ENCODE data around the gene MUC22.

DNA sequence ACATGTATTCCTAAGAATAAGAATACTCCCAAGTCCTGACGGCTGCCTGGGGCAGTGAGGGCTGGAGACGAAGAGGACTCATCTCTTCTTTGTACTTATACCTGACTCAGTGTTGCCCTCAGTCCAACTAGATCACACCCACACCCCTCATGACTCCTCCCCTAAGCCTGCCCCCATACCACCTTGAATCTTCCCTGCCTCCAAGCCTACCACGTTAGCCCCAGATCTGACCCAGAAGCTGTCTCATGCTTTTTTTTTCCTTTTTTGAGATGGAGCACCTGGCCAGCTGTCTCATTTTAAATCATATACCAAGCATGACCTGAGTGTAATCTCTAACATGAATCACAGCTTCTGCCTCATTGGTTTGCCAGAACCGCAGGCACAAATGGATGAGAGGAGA, 45.2 kb downstream of the MUC22 start:
- TF ChIP-seq, protein P1, sequence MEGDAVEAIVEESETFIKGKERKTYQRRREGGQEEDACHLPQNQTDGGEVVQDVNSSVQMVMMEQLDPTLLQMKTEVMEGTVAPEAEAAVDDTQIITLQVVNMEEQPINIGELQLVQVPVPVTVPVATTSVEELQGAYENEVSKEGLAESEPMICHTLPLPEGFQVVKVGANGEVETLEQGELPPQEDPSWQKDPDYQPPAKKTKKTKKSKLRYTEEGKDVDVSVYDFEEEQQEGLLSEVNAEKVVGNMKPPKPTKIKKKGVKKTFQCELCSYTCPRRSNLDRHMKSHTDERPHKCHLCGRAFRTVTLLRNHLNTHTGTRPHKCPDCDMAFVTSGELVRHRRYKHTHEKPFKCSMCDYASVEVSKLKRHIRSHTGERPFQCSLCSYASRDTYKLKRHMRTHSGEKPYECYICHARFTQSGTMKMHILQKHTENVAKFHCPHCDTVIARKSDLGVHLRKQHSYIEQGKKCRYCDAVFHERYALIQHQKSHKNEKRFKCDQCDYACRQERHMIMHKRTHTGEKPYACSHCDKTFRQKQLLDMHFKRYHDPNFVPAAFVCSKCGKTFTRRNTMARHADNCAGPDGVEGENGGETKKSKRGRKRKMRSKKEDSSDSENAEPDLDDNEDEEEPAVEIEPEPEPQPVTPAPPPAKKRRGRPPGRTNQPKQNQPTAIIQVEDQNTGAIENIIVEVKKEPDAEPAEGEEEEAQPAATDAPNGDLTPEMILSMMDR (conservative IDR thresholded peaks at IDR 0.05; ENCODE audit: low read depth, low read length): no peak
- TF ChIP-seq EZH2 (IDR thresholded peaks at IDR 0.05; ENCODE audit: low read length, unreplicated experiment) (no peak), EZH2phosphoT487 (IDR thresholded peaks at IDR 0.05; ENCODE audit: borderline replicate concordance, low read length) (no peak)
